Endothelial cell of umbilical vein (primary cell): ENCODE results near the gene RGS6. TPM values are rescaled to one million over a fixed set of nuclear protein-coding genes. Genes with fewer than 3 reads are reported as not detected.

Experiments
- BruUV-seq: library from RNA; stranded (reverse); fragments of 400-500 nt; replicated peaks from 2 replicates; lab custom pipeline; 2021; lab: Mats Ljungman, UMichigan
- CTCF ChIA-PET: fragments of 300-600, 350-600 bp; sonication (Branson Sonifier 250); formaldehyde crosslinking; loops from one replicate; lab custom pipeline; 2021; ENCODE audit warnings: antibody characterized with exemption, inconsistent platforms; lab: Charles Lee
- POLR2A ChIA-PET: fragments of 300-600, 350-600 bp; sonication (Branson Sonifier 250); formaldehyde crosslinking; loops from one replicate; lab custom pipeline; 2021; ENCODE audit warnings: antibody characterized with exemption, inconsistent platforms; lab: Charles Lee
- DNase-seq: peaks from one replicate; pipeline ENCODE4 v3.0.0-alpha.2; 2011; ENCODE audit warnings: low read depth, low spot score
- FAIRE-seq: peaks from 2 replicates; lab custom pipeline; 2011; peaks lifted over from hg19 to GRCh38; lab: Jason Lieb, UNC
- H2AFZ ChIP-seq: 2 replicates; pipeline ENCODE4 v1.6.0; 2012; ENCODE audit warnings: low read depth, low read length, control low read depth, inconsistent platforms
- H3K27ac ChIP-seq: 2 replicates; pipeline ENCODE4 v1.5.1; 2011; ENCODE audit warnings: low read depth, mild to moderate bottlenecking, control low read depth, low read length, moderate library complexity; ENCODE audit not compliant: insufficient read depth
- H3K27me3 ChIP-seq, 2 experiments: 2 replicates each; pipeline versions ENCODE4 v1.6.0 to v1.6.1; 2011; ENCODE audit warnings: low read length in 2 of 2, mixed read lengths in 1 of 2; ENCODE audit not compliant: control insufficient read depth in 2 of 2, insufficient read depth in 2 of 2
- H3K36me3 ChIP-seq, 2 experiments: 2 replicates in 1 of 2; 3 replicates in 1 of 2; pipeline ENCODE4 v1.5.1; 2011; ENCODE audit warnings: low read length in 2 of 2, mild to moderate bottlenecking in 1 of 2, moderate library complexity in 1 of 2; ENCODE audit not compliant: control insufficient read depth in 2 of 2, insufficient read depth in 2 of 2; ENCODE audit errors: extremely low read depth in 1 of 2
- H3K4me1 ChIP-seq: 3 replicates; pipeline ENCODE4 v1.5.1; 2011; ENCODE audit warnings: mild to moderate bottlenecking, low read length; ENCODE audit not compliant: control insufficient read depth, insufficient read depth; ENCODE audit errors: extremely low read depth
- H3K4me2 ChIP-seq: 2 replicates; pipeline ENCODE4 v1.6.1; 2011; ENCODE audit warnings: low read length, control low read depth, mixed read lengths; ENCODE audit not compliant: insufficient read depth
- H3K4me3 ChIP-seq, 3 experiments: fragments of 200-600 bp in 1 of 3; sonication (generic), shearing (Covaris generic) in 1 of 3; replicated peaks in 1 of 3; 2 replicates each; pipeline ENCODE4 v1.5.1; 2011 to 2016; ENCODE audit warnings: control low read depth in 3 of 3, low read length in 3 of 3, mild to moderate bottlenecking in 2 of 3, inconsistent platforms in 1 of 3, low read depth in 1 of 3, moderate library complexity in 1 of 3; ENCODE audit not compliant: insufficient read depth in 1 of 3
- H3K79me2 ChIP-seq: 2 replicates; pipeline ENCODE4 v1.6.0; 2012; ENCODE audit warnings: low read length, inconsistent platforms; ENCODE audit not compliant: control insufficient read depth, insufficient read depth
- H3K9ac ChIP-seq: replicated peaks from 2 replicates; pipeline ENCODE3; 2011; ENCODE audit warnings: low read length, control low read depth; ENCODE audit not compliant: insufficient read depth; ENCODE audit errors: extremely low read depth
- H3K9me1 ChIP-seq: replicated peaks from 3 replicates; pipeline ENCODE4 v1.6.0; 2011; ENCODE audit warnings: mild to moderate bottlenecking, low read length; ENCODE audit not compliant: control insufficient read depth, insufficient read depth; ENCODE audit errors: extremely low read depth
- H3K9me3 ChIP-seq: replicated peaks from 2 replicates; pipeline ENCODE4 v1.5.1; 2012; ENCODE audit warnings: low read length, inconsistent platforms; ENCODE audit not compliant: control insufficient read depth, insufficient read depth
- H4K20me1 ChIP-seq: replicated peaks from 2 replicates; pipeline ENCODE3; 2011; ENCODE audit warnings: mild to moderate bottlenecking, low read length; ENCODE audit not compliant: control insufficient read depth, insufficient read depth; ENCODE audit errors: extremely low read depth
- CTCF ChIP-seq, 2 donors: IDR thresholded peaks; 1 replicate in 1 of 2; 2 replicates in 1 of 2; pipeline ENCODE4 v1.5.1; 2011; ENCODE audit warnings: low read length in 2 of 2, mild to moderate bottlenecking in 2 of 2, moderate library complexity in 2 of 2, control low read depth in 1 of 2, inconsistent platforms in 1 of 2, low read depth in 1 of 2; ENCODE audit not compliant: insufficient read depth in 1 of 2; ENCODE audit errors: extremely low read depth in 1 of 2
- EZH2 ChIP-seq: IDR thresholded peaks from 2 replicates; pipeline ENCODE4 v1.6.1; 2012; ENCODE audit warnings: borderline replicate concordance, low read depth, mild to moderate bottlenecking, moderate library complexity, low read length, inconsistent platforms; ENCODE audit not compliant: severe bottlenecking
- FOS ChIP-seq: IDR thresholded peaks from 2 replicates; pipeline ENCODE4 v1.6.1; 2011; ENCODE audit warnings: mild to moderate bottlenecking, low read length, moderate library complexity, borderline replicate concordance; ENCODE audit not compliant: insufficient read depth
- GATA2 ChIP-seq: IDR thresholded peaks from 2 replicates; pipeline ENCODE4 v1.7.0; 2011; ENCODE audit warnings: low read depth, mild to moderate bottlenecking, moderate library complexity, mixed read lengths, low read length; ENCODE audit not compliant: insufficient read length, insufficient read depth
- JUN ChIP-seq: IDR thresholded peaks from 2 replicates; pipeline ENCODE4 v1.6.1; 2011; ENCODE audit warnings: borderline replicate concordance, low read depth; ENCODE audit not compliant: insufficient read length, insufficient read depth
- MYC ChIP-seq: IDR thresholded peaks from one replicate; pipeline ENCODE4 v1.6.1; 2011; ENCODE audit warnings: mild to moderate bottlenecking, low read depth, low read length
- POLR2A ChIP-seq: IDR thresholded peaks from 2 replicates; pipeline ENCODE4 v1.6.1; 2012; ENCODE audit warnings: low read depth, mild to moderate bottlenecking, control low read depth, low read length
- POLR2AphosphoS5 ChIP-seq: IDR thresholded peaks from 2 replicates; pipeline ENCODE4 v1.6.1; 2012; ENCODE audit warnings: low read depth, mild to moderate bottlenecking, control low read depth, low read length, moderate library complexity; ENCODE audit not compliant: insufficient read depth
- dilution Hi-C: fragments of 300-500 bp; cut with MboI; formaldehyde crosslinking; loops from one replicate; pipeline ENCODE4 v1.15.0; 2019; ENCODE audit warnings: low sequenced_read_pairs; ENCODE audit not compliant: extremely low pct_ligation_motif_present
- intact Hi-C: fragments of 100-400 bp; cut with micrococcal nuclease; formaldehyde crosslinking; loops from one replicate; pipeline ENCODE4 v1.10.0; 2022
- polyA plus RNA-seq, 4 experiments: library from polyadenylated mRNA; depleted of rRNA in 3 of 4; stranded (reverse) in 3 of 4; unstranded in 1 of 4; fragments of >200 nt; gene quantifications; 2 replicates each; pipeline versions ENCODE4 v1.2.1 to v1.2.3, GENCODE V29; 2011 to 2012; ENCODE audit warnings: missing spikeins in 1 of 4
- total RNA-seq: library from RNA; stranded (reverse); gene quantifications from 2 replicates; pipeline ENCODE4 v1.2.3, GENCODE V29; 2021
- TF ChIP-seq, protein P1 (sequence below): IDR thresholded peaks from 2 replicates; pipeline ENCODE4 v1.6.1; 2011; ENCODE audit not compliant: insufficient read depth, insufficient read length

RGS6 gene
- total and polyA plus RNA-seq, 2 donors (not counting 3 experiments of a cell fraction or from before 2014, with no cell fraction given), result not detected

DNA sequence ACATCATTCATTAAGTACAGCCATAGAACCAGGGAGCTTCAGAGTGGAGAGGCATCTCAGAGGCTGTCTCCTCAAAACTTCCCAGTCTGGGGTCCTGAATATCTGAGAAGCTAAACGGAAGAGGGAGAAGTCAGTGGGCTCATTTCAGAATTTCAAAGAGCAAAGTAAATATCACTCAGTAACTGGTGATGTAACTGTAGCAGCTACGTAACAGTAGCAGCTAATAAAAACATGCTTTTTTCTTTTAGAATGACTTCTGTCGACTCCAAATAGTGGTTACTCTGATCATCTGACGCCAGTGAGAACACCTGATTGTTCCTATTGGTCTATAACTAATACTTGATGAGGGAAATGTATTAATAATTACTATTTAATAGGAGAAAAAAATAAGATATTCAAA lies 578.3 kb downstream of the RGS6 start:
- ChIA-PET POLR2A (no interaction called here), CTCF (interaction anchor here (3.3 to 10.9 kb wide), 2 partner anchors 395 to 439 kb away, joined by 17 to 751 read pairs; no protein-coding TSS in a partner anchor)
- Histone ChIP-seq H3K4me2 (no peak overlapping the region), H3K4me1 (no peaks in the 10 kb centered on the region), H4K20me1 (no peaks in the 10 kb centered on the region), H3K9me1 (no peaks in the 10 kb centered on the region), H2AFZ (no peak overlapping the region), H3K9me3 (no peaks in the 10 kb centered on the region), H3K9ac (no peak overlapping the region), H3K4me3 (no peak overlapping the region), H3K79me2 (no peaks in the 10 kb centered on the region), H3K27ac (no peak overlapping the region), H3K27me3 (peaks cover 13 to 22% of the 10 kb centered on the region in 2 experiments), H3K36me3 (no peaks in the 10 kb centered on the region)
- intact Hi-C loops, result loop anchor here (10.0 kb wide), 1 partner anchor 224 kb away; no protein-coding TSS in a partner anchor
- TF ChIP-seq POLR2AphosphoS5, result no peak
- no peak for TF ChIP-seq CTCF (IDR thresholded peaks at IDR 0.05; ENCODE audit: extremely low read depth in 1 of 2, insufficient read depth in 1 of 2, low read depth in 1 of 2, low read length in 2 of 2)
- no peak for TF ChIP-seq MYC
- TF ChIP-seq JUN, result no peak
- no peak for TF ChIP-seq POLR2A
- no peak for TF ChIP-seq GATA2
- no peak for TF ChIP-seq FOS
- TF ChIP-seq, protein P1, sequence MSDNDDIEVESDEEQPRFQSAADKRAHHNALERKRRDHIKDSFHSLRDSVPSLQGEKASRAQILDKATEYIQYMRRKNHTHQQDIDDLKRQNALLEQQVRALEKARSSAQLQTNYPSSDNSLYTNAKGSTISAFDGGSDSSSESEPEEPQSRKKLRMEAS, result no peak
- no peak for TF ChIP-seq EZH2
- no peak for FAIRE-seq
- no TSS peak for BruUV-seq
- dilution Hi-C loops, result no loop called here
- DNase-seq, result no peak
